Fibroblast of peridontal ligament (primary cell): ENCODE data around the gene DOCK7.

Source experiments
- DNase-seq: peaks from one replicate; pipeline ENCODE4 v3.0.0-alpha.2; 2010; ENCODE audit errors: extremely low read depth

Gene DOCK7

DNA sequence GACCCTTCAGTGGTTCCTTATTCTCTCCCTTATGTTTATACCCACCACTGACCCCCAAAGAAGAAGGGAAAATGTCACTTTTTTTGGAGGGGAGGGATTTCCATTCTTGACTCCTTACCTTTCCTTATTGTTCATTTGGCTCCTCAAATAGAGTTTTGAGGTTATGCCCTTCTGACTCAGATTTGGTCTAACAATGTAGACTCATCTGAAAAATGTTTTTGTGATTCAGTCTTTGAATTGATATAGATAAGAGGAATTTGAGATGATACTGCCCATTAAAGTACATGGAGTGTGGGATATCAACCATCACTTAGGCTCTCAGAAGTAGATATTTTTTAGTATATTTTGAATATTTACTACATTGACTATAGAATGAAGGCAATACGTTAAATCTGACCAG lies 235.2 kb downstream of the DOCK7 start:
- DNase-seq: no peak

DNA sequence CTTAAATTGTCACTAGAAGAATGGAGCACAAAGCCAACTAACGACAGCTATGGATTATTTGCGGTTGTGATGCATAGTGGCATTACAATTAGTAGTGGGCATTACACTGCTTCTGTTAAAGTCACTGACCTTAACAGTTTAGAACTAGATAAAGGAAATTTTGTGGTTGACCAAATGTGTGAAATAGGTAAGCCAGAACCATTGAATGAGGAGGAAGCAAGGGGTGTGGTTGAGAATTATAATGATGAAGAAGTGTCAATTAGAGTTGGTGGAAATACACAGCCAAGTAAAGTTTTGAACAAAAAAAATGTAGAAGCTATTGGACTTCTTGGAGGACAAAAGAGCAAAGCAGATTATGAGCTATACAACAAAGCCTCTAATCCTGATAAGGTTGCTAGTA lies 237.9 kb downstream of the DOCK7 start:
- no peak for DNase-seq

DNA sequence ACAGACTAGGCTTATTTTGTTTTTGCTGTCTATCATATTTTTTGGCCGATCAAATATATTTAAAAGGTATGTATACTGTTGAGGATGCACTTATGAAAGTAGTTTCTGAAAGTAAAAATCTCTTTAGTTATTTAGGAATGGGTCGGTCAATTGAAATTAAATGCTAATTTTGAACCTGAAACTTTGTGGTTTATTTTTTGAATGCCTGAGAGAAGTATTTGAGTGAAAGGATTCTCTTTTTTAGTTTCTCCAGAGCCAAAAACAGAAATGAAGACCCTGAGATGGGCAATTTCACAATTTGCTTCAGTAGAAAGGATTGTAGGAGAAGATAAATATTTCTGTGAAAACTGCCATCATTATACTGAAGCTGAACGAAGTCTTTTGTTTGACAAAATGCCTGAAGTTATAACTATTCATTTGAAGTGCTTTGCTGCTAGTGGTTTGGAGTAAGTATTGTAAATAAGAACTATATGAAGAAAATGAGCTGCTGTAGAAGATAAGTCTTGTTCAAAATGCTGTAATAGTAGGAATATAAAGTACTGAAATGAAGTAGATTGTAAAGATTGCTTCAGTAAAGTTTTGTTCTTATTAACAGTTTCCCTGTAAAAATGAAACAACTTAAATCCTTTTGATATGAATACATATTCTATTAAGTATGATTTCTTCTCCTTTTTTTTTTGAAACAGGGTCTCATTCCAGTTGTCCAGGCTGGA lies 239.8 kb downstream of the DOCK7 start:
- DNase-seq: no peak

DNA sequence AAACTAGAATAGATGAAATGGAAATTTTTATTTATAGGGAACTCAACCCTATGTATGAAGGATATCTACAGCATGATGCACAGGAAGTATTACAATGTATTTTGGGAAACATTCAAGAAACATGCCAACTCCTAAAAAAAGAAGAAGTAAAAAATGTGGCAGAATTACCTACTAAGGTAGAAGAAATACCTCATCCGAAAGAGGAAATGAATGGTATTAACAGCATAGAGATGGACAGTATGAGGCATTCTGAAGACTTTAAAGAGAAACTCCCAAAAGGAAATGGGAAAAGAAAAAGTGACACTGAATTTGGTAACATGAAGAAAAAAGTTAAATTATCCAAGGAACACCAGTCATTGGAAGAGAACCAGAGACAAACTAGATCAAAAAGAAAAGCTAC lies 243.5 kb downstream of the DOCK7 start:
- no peak for DNase-seq

DNA sequence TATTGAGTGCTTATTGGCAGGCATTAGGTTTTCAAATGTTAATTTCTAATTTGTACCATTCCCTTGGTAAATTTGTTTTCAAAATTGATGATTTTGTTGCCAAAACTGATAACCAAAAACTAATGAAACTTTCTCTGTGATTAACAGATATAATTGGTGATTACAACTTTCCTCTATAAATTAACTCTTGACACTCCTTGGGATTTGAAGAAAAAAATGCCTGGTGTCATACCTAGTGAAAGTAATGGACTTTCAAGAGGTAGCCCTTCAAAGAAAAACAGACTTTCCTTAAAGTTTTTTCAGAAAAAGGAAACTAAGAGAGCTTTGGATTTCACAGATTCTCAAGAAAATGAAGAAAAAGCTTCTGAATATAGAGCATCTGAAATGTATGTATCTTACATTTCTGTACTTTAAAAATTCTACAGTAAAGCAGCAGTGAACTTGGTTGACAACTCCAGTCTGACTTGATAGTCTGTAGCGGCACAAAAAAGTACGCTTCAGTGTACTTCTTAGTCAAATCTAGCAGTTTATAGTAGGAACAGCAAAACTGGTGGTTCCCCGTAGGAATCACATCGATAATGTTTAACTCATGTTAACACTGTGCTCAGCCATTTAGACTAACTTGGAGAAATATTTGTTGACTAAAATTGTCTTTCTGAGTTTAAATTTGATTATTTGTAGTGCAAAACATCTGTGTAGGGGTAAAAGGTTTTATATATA lies 248.4 kb downstream of the DOCK7 start:
- peak; percentile 61 for DNase-seq

DNA sequence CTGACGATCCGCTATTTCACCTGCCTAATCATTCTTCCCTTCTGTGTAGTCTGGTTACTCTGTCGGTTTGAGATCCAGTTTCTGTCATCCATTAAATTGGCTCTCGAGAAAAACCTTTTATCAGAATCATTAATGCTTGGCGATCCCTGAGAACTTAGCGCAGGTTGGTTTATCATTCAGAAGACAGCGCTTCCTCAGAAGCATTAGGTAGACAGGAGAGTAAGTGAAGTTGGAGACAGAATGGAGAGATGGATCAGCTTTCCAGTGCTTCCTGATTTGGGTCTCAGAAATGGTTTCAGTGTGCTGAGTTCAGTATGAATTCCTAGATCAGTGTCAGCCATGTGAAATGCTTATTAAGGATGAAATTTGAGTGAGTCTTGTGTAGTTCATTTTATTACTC lies 250.0 kb downstream of the DOCK7 start:
- peak; percentile 39 for DNase-seq

DNA sequence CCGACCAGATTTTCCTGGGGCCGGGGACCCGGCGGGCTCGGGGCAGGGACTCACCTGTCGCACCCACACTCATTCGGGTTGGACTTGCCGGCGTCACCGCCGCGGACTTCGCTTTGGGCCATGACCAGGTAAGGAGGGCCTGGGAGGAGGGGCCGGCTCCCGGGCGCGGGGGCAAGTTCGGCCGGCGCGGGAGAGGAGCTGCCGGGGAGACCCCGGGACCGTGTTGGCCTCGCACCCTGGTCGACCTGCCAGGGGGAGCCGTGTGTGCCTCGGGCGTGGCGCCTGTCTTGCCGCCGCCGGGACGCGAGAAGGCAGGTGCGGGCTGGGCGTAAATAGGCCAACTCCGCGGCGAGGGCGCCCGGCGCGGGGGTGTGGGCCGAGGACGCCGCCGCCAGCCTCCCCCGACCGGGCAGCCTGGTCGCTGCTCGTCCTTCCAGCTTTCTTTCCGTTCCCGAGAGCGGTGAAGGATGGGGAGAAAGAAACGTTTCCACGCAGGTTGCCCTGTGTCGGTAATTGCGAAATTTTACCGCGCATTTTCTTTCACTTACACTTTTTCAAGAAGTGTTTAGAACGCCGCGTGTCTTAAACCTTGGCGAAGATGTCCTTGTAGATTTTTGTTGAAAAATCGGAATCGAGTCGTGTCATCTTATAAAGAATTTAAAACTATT lies 250.8 kb downstream of the DOCK7 start:
- no peak for DNase-seq

DNA sequence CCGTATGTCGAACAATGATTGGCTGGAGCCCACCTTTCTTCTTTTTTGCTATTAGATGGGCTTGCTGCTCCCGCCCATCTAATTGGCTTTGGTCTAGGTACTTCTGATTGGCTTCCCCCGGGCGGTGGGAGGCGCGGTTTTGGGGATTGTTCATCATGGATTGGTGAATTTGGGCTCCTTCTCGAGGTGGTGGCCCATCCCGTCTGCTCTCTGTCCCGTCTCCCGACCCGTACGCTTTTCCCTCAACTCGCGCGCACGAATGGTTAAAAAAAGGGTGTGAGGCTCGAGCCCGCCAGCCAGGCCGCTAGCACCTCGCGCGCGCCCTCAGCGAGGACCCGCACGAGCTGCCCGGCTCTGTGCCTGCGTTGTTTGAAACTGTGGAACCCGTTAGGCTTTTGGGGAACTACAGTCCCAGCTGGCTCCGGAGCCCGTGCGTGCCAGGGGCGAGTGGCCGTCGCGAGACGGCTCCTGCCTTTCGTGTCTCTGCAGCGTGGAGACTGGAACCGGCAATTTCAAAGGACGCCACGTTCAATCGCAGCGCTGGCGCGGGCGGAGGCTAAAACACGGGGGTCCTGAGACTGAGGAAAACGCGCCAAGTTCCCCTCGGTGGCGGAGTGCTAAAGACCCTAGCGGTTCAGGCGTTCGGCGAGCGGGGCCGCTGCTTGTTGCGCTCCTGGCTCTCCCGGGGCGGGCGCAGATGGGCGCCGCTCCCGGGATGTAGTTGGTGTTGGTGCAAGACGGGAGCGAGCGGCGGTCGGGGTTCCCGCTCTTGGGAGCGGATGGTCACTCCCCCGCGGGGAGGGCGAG lies 251.5 kb downstream of the DOCK7 start, which contains the start of gene USP1:
TSS of gene USP1 (plus strand) at position 584 of the 807 bp plus-strand sequence. CDS start 2,819 bp downstream, outside the sequence.
- DNase-seq: peak; percentile 100

DNA sequence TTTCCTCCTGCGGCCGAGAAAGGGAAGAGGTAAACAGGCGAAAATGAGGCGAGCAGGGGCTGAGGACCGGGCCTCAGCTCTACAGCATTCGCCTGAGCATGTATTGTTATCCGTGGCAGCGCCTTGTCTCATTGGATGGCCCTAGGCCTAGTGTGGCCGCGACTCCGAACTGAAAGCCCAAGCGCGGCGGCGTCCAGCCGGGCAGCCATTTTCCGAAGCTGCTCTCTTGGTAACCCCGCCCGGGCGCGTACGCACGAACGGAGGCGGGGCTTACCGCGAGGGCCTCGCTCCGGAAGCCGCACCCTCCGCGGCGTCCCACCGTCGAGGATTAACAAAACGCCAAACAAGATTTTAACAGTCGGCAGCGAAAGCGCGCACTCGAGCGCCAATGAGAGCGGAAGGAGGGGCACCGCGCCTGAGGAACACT lies 252.1 kb downstream of the DOCK7 start:
- DNase-seq: no peak

DNA sequence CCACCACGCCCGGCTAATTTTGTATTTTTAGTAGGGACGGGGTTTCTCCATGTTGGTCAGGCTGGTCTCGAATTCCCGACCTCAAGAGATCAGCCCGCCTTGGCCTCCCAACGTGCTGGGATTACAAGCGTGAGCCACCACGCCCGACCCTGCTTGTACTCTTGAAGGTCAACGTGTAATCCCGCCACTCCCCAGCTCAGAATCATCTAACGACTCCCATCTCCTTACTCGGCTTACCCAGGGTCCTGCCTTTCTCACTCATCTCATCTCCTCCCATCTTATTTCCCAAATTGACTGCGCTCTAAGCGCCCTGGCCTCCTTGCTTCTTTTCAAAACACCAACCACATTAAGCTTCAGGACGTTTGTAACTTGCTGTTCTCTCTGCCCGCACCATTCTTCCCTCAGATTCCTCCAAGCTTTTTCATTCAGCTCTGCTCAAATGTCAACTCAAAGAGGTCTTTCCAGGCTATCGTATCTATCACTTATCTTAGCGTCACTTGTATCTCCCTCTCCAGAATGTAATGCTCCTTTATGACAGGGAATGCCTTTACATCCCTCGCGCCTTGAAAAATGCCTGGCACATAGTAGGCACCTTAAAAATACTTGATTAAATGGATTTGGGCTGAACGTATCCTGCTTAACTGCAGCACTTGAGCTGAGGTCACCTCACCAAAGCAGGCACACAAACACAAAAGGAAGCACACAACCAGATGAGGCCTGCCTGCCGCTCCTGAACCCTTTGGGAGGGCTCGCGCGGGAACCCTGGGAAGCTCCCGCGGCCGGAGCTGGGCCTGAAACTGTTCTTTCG lies 252.8 kb downstream of the DOCK7 start:
- DNase-seq: no peak

DNA sequence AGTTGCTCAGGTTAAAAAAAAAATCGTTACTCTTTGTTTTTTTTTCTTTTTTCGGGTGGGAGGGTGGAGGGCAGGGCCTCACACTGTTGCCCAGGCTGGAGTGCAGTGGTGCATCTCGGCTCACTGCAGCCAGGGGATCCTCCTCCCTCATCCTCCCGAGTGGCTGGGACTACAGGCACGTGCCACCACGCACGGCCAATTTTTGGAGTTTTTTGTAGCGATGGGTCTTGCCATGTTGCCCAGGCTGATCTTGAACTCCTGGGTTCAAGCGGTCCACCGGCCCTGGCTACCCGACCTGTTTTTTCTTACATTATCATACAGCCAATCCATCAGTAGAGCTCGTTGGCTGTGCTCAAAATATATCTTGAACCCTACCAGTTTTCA lies 253.6 kb downstream of the DOCK7 start:
- DNase-seq: no peak

DNA sequence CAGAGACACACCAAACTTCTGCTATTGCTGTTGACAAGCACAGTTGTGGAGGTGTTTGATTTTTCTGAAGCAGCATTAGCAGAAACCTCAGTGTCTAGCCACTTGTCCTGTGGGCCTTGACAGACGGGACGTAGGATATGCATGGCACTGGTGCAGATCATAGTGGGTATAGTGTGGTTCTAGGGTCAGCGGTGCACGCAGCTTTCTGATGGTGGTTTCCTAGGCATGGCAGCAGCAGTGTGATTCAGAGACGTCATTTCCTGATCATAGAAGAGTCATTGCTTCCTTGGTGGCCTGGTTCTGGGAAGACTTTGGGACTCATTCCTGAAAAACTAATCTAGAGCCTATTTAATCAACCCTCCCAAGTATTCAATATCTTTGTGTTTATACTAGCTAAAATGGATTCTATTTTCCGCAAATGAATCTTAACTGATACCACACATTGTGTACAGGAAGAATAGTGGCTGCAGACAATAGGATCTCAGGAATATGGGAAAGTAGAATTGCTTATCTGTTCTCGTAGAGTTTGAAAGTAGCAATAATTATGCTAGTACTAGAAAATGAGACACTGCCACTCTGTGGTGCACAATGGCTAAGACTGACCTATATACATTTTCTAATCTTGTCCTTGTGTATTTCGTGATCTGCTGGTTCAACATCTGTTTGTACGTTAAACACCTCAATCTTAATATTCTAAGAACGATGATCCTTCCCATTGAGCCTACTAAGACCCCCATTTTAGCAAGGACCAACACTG lies 254.1 kb downstream of the DOCK7 start:
- DNase-seq: no peak

DNA sequence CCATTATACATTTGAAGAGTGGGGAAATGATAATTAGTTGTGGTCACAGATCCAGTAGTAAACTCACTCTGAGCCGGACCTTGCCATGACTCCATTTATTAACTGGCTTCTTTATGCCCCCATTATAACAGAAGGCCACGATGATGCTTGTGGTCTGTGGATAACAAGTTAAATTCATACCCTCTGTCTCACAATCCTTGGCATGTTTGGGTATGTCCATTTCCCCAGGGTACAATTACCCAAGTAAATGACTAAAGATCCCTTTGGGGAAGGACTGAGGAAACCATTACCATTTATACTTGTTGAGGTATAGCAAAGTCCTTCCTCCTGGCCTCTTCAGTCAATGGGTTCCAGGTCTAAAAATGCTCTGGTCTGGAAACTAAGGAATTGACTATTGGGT lies 258.6 kb downstream of the DOCK7 start:
- no peak for DNase-seq

DNA sequence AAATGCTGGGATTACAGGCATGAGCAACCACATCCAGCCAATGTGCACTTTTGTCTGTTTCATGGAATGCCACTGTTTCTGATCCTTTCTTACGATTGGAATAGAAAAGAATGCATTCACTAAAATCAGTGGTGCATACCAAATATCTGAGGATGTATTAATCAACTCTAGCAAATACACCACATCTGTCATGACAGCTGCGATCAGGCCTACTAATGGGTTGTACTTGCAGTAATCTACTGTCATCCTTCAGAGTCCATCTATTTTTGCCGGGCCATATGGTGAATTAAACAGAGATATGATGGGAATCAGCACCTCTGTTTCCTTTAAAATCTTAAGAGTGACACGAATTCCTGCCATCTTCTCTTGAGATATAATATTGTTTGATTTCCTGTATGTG lies 259.8 kb downstream of the DOCK7 start:
- no peak for DNase-seq

DNA sequence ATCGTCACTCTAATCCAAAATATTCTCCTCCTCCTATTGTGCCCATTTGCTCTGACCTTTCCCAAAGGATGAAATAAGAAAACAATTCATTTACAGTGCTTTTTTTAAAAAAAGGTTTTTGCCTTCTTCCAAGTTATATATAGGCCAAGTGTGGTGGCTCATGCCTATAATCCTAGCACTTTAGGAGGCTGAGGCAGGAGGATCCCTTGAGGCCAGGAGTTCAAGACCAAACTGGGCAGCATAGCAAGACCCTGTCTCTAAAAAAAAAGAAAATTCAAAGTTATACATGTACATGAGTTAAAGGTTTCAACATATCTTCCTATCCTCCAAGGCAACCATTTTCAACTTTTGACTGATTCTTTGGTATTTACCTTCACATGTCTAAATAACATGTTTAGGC lies 261.4 kb downstream of the DOCK7 start:
- no peak for DNase-seq

DNA sequence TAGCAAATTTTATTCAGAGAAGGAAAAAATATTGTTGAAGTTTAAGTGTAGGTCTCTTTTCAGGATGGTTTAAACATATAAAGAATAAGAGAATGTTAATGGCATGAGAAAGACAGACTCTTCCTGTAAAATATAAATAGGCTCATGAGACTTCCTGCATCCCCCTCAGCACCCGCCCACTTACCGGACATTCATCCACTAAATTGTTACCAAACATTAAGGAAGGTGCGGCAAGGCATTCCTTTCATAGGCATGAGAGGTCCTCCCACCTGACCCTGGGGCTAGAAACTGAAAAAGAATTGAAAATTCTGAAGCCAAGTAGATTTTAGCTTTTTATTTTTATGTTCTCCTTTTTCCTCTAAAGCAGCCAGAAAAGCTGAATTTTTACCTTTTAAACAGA lies 261.9 kb downstream of the DOCK7 start:
- no peak for DNase-seq

DNA sequence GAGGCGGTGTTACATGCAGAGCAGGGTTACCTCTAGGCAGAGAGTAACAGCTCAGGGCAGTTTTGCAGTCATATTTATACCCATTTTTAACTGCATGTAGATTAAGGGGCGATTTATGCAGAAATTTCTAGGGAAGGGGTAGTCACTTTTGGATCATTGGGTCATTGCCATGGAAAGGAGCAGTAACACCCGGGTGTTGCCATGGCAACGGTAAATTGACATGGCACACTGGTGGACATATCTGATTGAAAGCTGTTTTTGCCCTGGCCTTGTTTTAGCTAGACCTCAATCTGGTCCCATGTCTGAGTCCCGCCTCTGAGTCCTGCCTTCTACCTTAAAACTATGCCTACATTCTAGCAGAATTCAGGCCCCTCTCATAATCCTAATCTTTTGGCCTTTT lies 263.1 kb downstream of the DOCK7 start:
- no peak for DNase-seq

DNA sequence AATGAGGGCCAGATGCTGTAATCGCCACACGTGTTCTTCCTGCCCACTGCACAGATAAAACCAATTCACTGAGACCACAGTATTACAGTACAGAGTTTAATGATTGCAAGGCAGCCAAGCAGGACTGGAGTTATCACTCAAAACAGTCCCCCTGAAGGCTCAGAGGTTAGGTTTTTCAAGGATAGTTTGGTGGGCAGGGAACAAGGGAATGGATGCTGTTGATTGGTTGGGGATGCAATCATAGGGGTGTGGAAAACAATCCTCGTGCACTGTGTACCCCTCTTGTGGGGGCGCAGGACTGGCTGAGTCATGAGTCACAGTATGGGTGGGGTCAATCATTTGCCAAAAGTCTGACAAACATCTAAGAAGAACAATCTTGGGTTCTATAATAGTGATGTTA lies 263.8 kb downstream of the DOCK7 start:
- peak; percentile 42 for DNase-seq

DNA sequence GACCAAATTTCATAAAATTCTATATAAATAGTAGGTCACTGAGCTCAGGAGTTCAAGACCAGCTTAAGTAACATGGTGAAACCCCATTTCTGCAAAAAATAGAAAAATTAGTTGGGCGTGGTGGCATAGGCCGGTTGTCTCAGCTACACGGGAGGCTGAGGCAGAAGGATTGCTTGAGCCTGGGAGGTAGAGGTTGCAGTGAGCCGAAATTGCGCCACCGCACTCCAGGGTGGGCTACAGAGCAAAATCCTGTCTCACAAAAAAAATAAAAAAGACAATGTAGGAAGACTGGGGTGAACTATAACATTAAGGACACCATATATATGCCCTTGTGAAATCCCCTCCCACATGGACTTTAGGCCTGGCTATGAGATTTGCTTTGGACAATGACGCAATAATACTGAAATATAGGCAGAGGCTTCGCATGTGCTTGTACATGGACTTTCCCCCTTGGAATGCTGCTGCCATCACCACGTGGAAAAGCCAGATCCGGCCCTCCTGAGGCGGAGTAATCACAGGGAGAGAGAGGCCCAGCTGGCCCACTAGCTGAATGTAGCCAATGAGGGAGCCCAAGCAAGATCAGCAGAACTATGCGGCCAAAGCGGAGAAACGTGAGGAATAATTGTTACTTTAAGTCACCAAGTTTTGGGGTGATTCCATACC lies 264.5 kb downstream of the DOCK7 start:
- no peak for DNase-seq

DNA sequence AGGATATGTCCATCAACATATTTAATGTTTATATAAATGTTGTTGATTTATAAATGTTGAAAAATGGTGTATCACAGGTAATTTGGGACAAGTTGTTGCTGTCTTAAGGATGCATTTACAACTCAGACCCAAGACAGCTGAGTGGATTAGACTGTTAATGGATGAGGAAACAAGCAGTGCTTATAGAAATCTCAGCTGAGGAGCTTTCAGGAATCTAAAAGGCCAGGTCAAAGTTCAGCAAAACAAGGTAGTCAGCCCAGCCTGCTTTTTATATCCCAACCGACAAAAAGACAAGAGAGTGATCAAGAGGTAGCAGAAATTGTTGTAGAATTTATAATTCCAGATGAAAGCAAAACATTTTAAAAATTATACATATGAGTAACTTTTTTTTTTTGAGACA lies 268.0 kb downstream of the DOCK7 start:
- no peak for DNase-seq
